ENCODE measurements around the gene CNST.
"Not testable (repeated sequence)": the region's sequence is repeated elsewhere in the genome, so short reads cannot be mapped to it uniquely, and the experiment has no call there.

Gene CNST

GRCh38 chr1:246618240-246618808 is 52.1 kb downstream of the CNST start:
- DNase-seq (ENCODE audit: low read depth in 2 of 2): no peak

GRCh38 chr1:246622035-246622652 is 55.9 kb downstream of the CNST start:
- DNase-seq (ENCODE audit: low read depth in 2 of 2): no peak

- no peak for DNase-seq (ENCODE audit: low read depth in 2 of 2)
These were observed 57.8 kb downstream of the CNST start for GRCh38 chr1:246624091-246624490.

- DNase-seq (ENCODE audit: low read depth in 2 of 2): no peak
These were observed 62.8 kb downstream of the CNST start for GRCh38 chr1:246629030-246629429.

- DNase-seq (ENCODE audit: low read depth in 2 of 2): no peak
These were observed 63.7 kb downstream of the CNST start for GRCh38 chr1:246629976-246630375.

- no peak for DNase-seq (ENCODE audit: low read depth in 2 of 2)
These were observed 65.2 kb downstream of the CNST start for GRCh38 chr1:246631426-246631825.

- DNase-seq (ENCODE audit: low read depth in 2 of 2): no peak
These were observed 66.3 kb downstream of the CNST start for GRCh38 chr1:246632281-246633168.

GRCh38 chr1:246634659-246635058 is 68.4 kb downstream of the CNST start:
- DNase-seq (ENCODE audit: low read depth in 2 of 2): not testable (repeated sequence)

- no peak for DNase-seq (ENCODE audit: low read depth in 2 of 2)
These were observed 72.8 kb downstream of the CNST start for GRCh38 chr1:246638941-246639655.

- no peak for DNase-seq (ENCODE audit: low read depth in 2 of 2)
These were observed 73.5 kb downstream of the CNST start for GRCh38 chr1:246639732-246640131.

GRCh38 chr1:246640747-246641146 is 74.5 kb downstream of the CNST start:
- no peak for DNase-seq (ENCODE audit: low read depth in 2 of 2)

- DNase-seq (ENCODE audit: low read depth in 2 of 2): no peak
These were observed 75.1 kb downstream of the CNST start for GRCh38 chr1:246641394-246641793.

- no peak for DNase-seq (ENCODE audit: low read depth in 2 of 2)
These were observed 76.5 kb downstream of the CNST start for GRCh38 chr1:246642719-246643118.

- DNase-seq (ENCODE audit: low read depth in 2 of 2): no peak
These were observed 80.9 kb downstream of the CNST start for GRCh38 chr1:246647113-246647512.

GRCh38 chr1:246647513-246647912 is 81.3 kb downstream of the CNST start:
- no peak for DNase-seq (ENCODE audit: low read depth in 2 of 2)

- no peak for DNase-seq (ENCODE audit: low read depth in 2 of 2)
These were observed 84.9 kb downstream of the CNST start for GRCh38 chr1:246651012-246651695.

- DNase-seq (ENCODE audit: low read depth in 2 of 2): no peak
These were observed 92.3 kb downstream of the CNST start for GRCh38 chr1:246658567-246658966.

GRCh38 chr1:246659594-246660140 is 93.4 kb downstream of the CNST start:
- no peak for DNase-seq (ENCODE audit: low read depth in 2 of 2)

- no peak for DNase-seq (ENCODE audit: low read depth in 2 of 2)
These were observed 95.2 kb downstream of the CNST start for GRCh38 chr1:246661451-246661850.

- no peak for DNase-seq (ENCODE audit: low read depth in 2 of 2)
These were observed 101.5 kb downstream of the CNST start for GRCh38 chr1:246667773-246668172.

- DNase-seq (ENCODE audit: low read depth in 2 of 2): no peak
These were observed 103.4 kb downstream of the CNST start for GRCh38 chr1:246669659-246670058.
